CD4-positive, alpha-beta T cell (primary cell): ENCODE results near the gene FGFR3. TPM values are rescaled to one million over a fixed set of nuclear protein-coding genes. Genes with fewer than 3 reads are reported as not detected.
A peak's percentile ranks its signal among the peaks of the same experiment; 100 is the strongest.

Experiments
- ATAC-seq: fragments of 200-7000 bp; cut with Tn5 transposase; one replicate; pipeline ENCODE4 v1.10.0; 2022; ENCODE audit warnings: mild to moderate bottlenecking; ENCODE audit not compliant: poor library complexity
- CTCF ChIA-PET: fragments of 350-600 bp; sonication (Branson Sonifier 250); formaldehyde crosslinking; loops from one replicate; lab custom pipeline; 2021; ENCODE audit warnings: antibody characterized with exemption, inconsistent platforms; lab: Charles Lee
- POLR2A ChIA-PET: fragments of 350-600 bp; sonication (Branson Sonifier 250); formaldehyde crosslinking; loops from one replicate; lab custom pipeline; 2021; ENCODE audit warnings: antibody characterized with exemption, inconsistent platforms; lab: Charles Lee
- DNase-seq, 14 experiments: peaks; one replicate each; pipeline ENCODE4 v3.0.0-alpha.2; 2013 to 2020; ENCODE audit warnings: mixed read lengths in 2 of 14
- H3K27ac ChIP-seq, 2 donors: one replicate each; pipeline versions ENCODE4 v1.5.1 to v1.7.0; 2013; ENCODE audit warnings: low read length in 2 of 2, low read depth in 1 of 2, mild to moderate bottlenecking in 1 of 2
- H3K27me3 ChIP-seq, 2 experiments: 1 replicate in 1 of 2; 2 replicates in 1 of 2; pipeline versions ENCODE4 v1.6.1 to v1.7.0; 2013; ENCODE audit warnings: low read length in 2 of 2, control low read depth in 1 of 2, mild to moderate bottlenecking in 1 of 2, moderate library complexity in 1 of 2; ENCODE audit not compliant: insufficient read depth in 2 of 2, control insufficient read depth in 1 of 2
- H3K36me3 ChIP-seq: one replicate; pipeline ENCODE4 v1.6.1; 2013; ENCODE audit warnings: low read length, control low read depth; ENCODE audit not compliant: insufficient read depth
- H3K4me1 ChIP-seq: one replicate; pipeline ENCODE4 v1.6.1; 2013; ENCODE audit warnings: low read length, control low read depth; ENCODE audit not compliant: insufficient read depth
- H3K4me3 ChIP-seq: one replicate; pipeline ENCODE4 v1.5.1; 2013; ENCODE audit warnings: mild to moderate bottlenecking, low read length, moderate library complexity
- H3K9me3 ChIP-seq, 2 experiments: 1 replicate in 1 of 2; 2 replicates in 1 of 2; pipeline versions ENCODE4 v1.6.1 to v1.7.0; 2013; ENCODE audit warnings: low read length in 2 of 2, mild to moderate bottlenecking in 2 of 2, control low read depth in 1 of 2, moderate library complexity in 1 of 2; ENCODE audit not compliant: control insufficient read depth in 1 of 2, insufficient read depth in 1 of 2
- H3K27ac Mint-ChIP-seq: one replicate; pipeline ENCODE4 v1.8.0; 2020; ENCODE audit warnings: mixed read lengths
- H3K27me3 Mint-ChIP-seq: one replicate; pipeline ENCODE4 v1.8.0; 2021; ENCODE audit warnings: mixed read lengths
- H3K36me3 Mint-ChIP-seq: one replicate; pipeline ENCODE4 v1.8.0; 2021; ENCODE audit warnings: low read depth, mixed read lengths
- H3K4me1 Mint-ChIP-seq: one replicate; pipeline ENCODE4 v1.8.0; 2021; ENCODE audit warnings: low read depth, mixed read lengths
- H3K4me3 Mint-ChIP-seq: one replicate; pipeline ENCODE4 v1.8.0; 2020; ENCODE audit warnings: mild to moderate bottlenecking, mixed read lengths
- H3K9me3 Mint-ChIP-seq: one replicate; pipeline ENCODE4 v1.8.0; 2020; ENCODE audit warnings: mixed read lengths
- intact Hi-C, 2 experiments: fragments of 100-400 bp; cut with DNase I in 1 of 2; cut with micrococcal nuclease in 1 of 2; formaldehyde crosslinking; loops; one replicate each; pipeline versions ENCODE4 v1.15.1 to v1.9.0; 2023 to 2025; cut with DNase I, micrococcal nuclease
- total RNA-seq, 174 experiments: library from RNA in 2 of 174; stranded (reverse) in 2 of 174; gene quantifications; one replicate each; pipeline ENCODE4 v1.2.3 and lab custom pipeline; 2021 to 2026
- TF ChIP-seq, protein P1 (sequence below): fragments of 200-600 bp; IDR thresholded peaks from one replicate; pipeline ENCODE4 v1.8.0; 2022; ENCODE audit warnings: antibody characterized with exemption, mild to moderate bottlenecking

Gene FGFR3
- total RNA-seq, 2 experiments from 2014 or later: 0.33 TPM; not detected in 1

- H3K27me3 Mint-ChIP-seq: peaks cover 25% of the 10 kb centered on the region
- peaks cover 27 to 37% of the 10 kb centered on the region in 2 experiments for H3K27me3 ChIP-seq
- POLR2A ChIA-PET: interaction anchor here (1.0 kb wide), 1 partner anchor 81 kb away, joined by 3 read pairs; the partner anchor contains the start of gene SLBP
These were observed 375 bp downstream of the FGFR3 start for GRCh38 chr4:1793496-1793840.

DNA sequence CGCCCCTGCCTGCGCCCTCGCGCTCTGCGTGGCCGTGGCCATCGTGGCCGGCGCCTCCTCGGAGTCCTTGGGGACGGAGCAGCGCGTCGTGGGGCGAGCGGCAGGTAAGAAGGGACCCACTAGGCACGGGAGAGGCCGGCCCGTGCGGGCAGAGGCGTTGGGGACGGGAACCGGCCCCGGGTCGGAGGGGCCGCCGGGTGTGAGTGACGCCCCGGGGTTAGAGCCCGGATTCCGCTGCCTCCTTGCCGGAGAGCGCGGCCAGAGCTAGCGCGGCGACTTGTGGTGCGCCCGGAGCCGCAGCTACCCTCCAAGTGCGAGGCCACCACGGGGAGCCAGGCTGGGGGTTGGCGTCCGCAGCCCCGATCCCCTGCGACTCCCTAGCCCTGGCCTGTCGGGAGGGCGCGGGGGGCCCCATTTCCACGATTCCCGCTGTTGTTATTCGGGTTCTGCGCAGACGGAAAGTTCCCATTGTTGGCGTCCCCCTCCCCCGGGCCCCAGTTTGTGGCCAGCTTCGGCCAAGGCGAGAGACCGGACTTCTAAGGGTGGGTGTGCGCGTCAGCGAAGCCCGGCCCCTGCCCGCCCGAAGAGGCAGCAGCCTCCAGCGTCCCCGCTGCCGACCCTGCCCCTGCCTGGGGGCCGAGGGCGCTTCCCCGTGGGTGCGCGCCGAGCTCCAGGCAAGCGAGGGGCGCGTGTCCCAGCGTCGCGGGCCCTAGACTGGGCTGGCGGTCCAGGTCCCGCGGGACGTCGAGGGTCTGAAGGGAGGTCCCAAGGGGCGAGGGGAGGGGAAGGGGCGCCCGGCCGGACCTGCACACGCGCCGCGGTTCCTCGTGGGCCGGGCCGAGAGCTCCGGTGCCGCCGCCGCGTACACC lies 1.1 kb downstream of the FGFR3 start:
- Histone ChIP-seq H3K27me3 (peaks cover 27 to 37% of the 10 kb centered on the region in 2 experiments), H3K9me3 (peaks cover 0 to 11% of the 10 kb centered on the region in 2 experiments), H3K36me3 (no peaks in the 10 kb centered on the region), H3K27ac (no peak overlapping the region), H3K4me3 (peak overlapping the region; percentile 7), H3K4me1 (peaks cover 20% of the 10 kb centered on the region)
- ATAC-seq (no peak), DNase-seq (peak in 1 of 14 experiments; percentile 12)
- TF ChIP-seq, protein P1, sequence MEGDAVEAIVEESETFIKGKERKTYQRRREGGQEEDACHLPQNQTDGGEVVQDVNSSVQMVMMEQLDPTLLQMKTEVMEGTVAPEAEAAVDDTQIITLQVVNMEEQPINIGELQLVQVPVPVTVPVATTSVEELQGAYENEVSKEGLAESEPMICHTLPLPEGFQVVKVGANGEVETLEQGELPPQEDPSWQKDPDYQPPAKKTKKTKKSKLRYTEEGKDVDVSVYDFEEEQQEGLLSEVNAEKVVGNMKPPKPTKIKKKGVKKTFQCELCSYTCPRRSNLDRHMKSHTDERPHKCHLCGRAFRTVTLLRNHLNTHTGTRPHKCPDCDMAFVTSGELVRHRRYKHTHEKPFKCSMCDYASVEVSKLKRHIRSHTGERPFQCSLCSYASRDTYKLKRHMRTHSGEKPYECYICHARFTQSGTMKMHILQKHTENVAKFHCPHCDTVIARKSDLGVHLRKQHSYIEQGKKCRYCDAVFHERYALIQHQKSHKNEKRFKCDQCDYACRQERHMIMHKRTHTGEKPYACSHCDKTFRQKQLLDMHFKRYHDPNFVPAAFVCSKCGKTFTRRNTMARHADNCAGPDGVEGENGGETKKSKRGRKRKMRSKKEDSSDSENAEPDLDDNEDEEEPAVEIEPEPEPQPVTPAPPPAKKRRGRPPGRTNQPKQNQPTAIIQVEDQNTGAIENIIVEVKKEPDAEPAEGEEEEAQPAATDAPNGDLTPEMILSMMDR: no peak
- Mint-ChIP-seq H3K27me3 (peaks cover 30% of the 10 kb centered on the region), H3K36me3 (no peaks in the 10 kb centered on the region), H3K4me1 (no peaks in the 10 kb centered on the region), H3K9me3 (no peaks in the 10 kb centered on the region), H3K27ac (no peak overlapping the region), H3K4me3 (peak overlapping the region; percentile 30)
- ChIA-PET POLR2A (no interaction called here), CTCF (no interaction called here)
- intact Hi-C loops: no loop called here

More at GRCh38 chr4:1793496-1793840, 375 bp downstream of the FGFR3 start:
- no peak overlapping the region for H3K27ac ChIP-seq
- TF ChIP-seq, protein P1: no peak
- intact Hi-C loops: no loop called here
- H3K36me3 Mint-ChIP-seq: no peaks in the 10 kb centered on the region
- peaks cover 20% of the 10 kb centered on the region for H3K4me1 ChIP-seq
- ATAC-seq: peak; percentile 59
- H3K4me3 ChIP-seq: no peak overlapping the region
- no peaks in the 10 kb centered on the region for H3K36me3 ChIP-seq
- peaks cover 0 to 11% of the 10 kb centered on the region in 2 experiments for H3K9me3 ChIP-seq
- H3K27ac Mint-ChIP-seq: no peak overlapping the region
- H3K4me1 Mint-ChIP-seq: no peaks in the 10 kb centered on the region
- no peak overlapping the region for H3K4me3 Mint-ChIP-seq
- peak in 11 of 14 experiments; percentile 7 to 62 (median 28) for DNase-seq
- no peaks in the 10 kb centered on the region for H3K9me3 Mint-ChIP-seq
- CTCF ChIA-PET: no interaction called here

DNA sequence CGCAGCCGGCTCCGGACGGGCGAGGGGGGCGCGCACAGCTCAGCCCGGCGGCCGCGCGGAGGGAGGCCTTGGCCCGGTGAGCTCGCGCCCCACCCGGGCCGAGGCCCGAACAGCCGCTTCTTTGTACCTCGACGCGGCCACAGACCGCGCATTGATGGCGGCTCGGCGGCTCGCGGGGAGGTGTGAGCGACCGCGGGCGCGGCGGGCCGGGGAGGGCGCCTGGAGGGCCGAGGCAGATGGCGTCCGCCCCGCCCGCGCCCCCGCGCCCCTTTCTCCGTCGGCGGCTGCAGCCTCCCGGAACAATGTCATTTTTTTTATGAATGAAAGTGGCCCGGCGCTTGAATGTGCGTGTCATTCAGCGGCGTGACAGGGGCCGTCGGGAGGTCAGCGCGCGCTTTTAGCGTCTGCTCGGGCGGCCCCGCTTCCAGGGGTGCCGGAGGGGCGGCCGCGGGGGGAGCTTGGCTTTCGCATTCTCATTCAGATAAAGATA lies 1.8 kb downstream of the FGFR3 start:
- TF ChIP-seq, protein P1: no peak
- no peak overlapping the region for H3K27ac ChIP-seq
- Mint-ChIP-seq H3K27ac (no peak overlapping the region), H3K36me3 (no peaks in the 10 kb centered on the region), H3K4me1 (no peaks in the 10 kb centered on the region), H3K27me3 (peaks cover 30% of the 10 kb centered on the region), H3K9me3 (no peaks in the 10 kb centered on the region), H3K4me3 (no peak overlapping the region)
- H3K4me1 ChIP-seq: peaks cover 20% of the 10 kb centered on the region
- peaks cover 0 to 11% of the 10 kb centered on the region in 2 experiments for H3K9me3 ChIP-seq
- H3K27me3 ChIP-seq: peaks cover 27 to 37% of the 10 kb centered on the region in 2 experiments
- H3K4me3 ChIP-seq: peak overlapping the region; percentile 25
- no peak for ATAC-seq
- peak in 2 of 14 experiments; percentile 6 to 21 for DNase-seq
- no peaks in the 10 kb centered on the region for H3K36me3 ChIP-seq
- POLR2A ChIA-PET: no interaction called here
- CTCF ChIA-PET: no interaction called here
- intact Hi-C loops: no loop called here
